A549 (cell line): ENCODE results near the gene NQO1. TPM values are rescaled to one million over a fixed set of nuclear protein-coding genes. Genes with fewer than 3 reads are reported as not detected.

Experiments
- ATAC-seq, 2 experiments: fragments of 200-7000 bp in 1 of 2; fragments of >200 bp in 1 of 2; cut with Nextera tagmentation in 1 of 2; cut with Tn5 transposase in 1 of 2; 3 replicates each; pipeline versions ENCODE4 v1.8.0 to v1.9.1; 2018 to 2020; ENCODE audit warnings: mild to moderate bottlenecking in 1 of 2, moderate library complexity in 1 of 2
- CTCF ChIA-PET: fragments of 300-600 bp; sonication (Branson Sonifier 250); formaldehyde crosslinking; extraction: SDS; loops from one replicate; lab custom pipeline; 2021; ENCODE audit warnings: antibody characterized with exemption, inconsistent platforms; lab: Yijun Ruan, JAX
- POLR2A ChIA-PET: fragments of 350-600 bp; formaldehyde crosslinking; extraction: SDS; loops from one replicate; lab custom pipeline; 2021; ENCODE audit warnings: antibody characterized with exemption, inconsistent platforms; lab: Yijun Ruan, JAX
- DNase-seq, 2 experiments: peaks; one replicate each; pipeline versions ENCODE4 v3.0.0 to v3.0.0-alpha.2; 2011 to 2016; ENCODE audit warnings: low read depth in 1 of 2, low spot score in 1 of 2
- FAIRE-seq: peaks from 2 replicates; lab custom pipeline; 2011; peaks lifted over from hg19 to GRCh38; lab: Jason Lieb, UNC
- H3K27ac ChIP-seq, 2 experiments: fragments of >200 bp; sonication (Bioruptor Twin); formaldehyde crosslinking; 3 replicates each; pipeline ENCODE4 v1.5.1; 2016 to 2017
- H3K4me1 ChIP-seq: fragments of >200 bp; sonication (Bioruptor Twin); formaldehyde crosslinking; 3 replicates; pipeline ENCODE4 v1.6.1; 2016
- H3K4me2 ChIP-seq: fragments of >200 bp; sonication (Bioruptor Twin); formaldehyde crosslinking; 3 replicates; pipeline ENCODE4 v1.6.1; 2016
- H3K4me3 ChIP-seq: fragments of >200 bp; sonication (Bioruptor Twin); formaldehyde crosslinking; 3 replicates; pipeline ENCODE4 v1.5.1; 2016
- H3K9me3 ChIP-seq: fragments of >200 bp; sonication (Bioruptor Twin); formaldehyde crosslinking; 3 replicates; pipeline ENCODE4 v1.6.1; 2016
- CBX8 ChIP-seq: fragments of 200-600 bp; sonication (generic); IDR thresholded peaks from 2 replicates; pipeline ENCODE4 v1.6.1; 2016
- CHD4 ChIP-seq: fragments of 200-600 bp; sonication (generic); IDR thresholded peaks from 2 replicates; pipeline ENCODE4 v1.6.1; 2016; ENCODE audit warnings: antibody characterized with exemption, mild to moderate bottlenecking, borderline replicate concordance
- EHF ChIP-seq: fragments of 250-450 bp; sonication (Bioruptor Pico); IDR thresholded peaks from 2 replicates; pipeline ENCODE4 v1.5.0; 2020; ENCODE audit warnings: mild to moderate bottlenecking
- EHMT2 ChIP-seq: fragments of 200-600 bp; sonication (generic); IDR thresholded peaks from 2 replicates; pipeline ENCODE4 v1.6.1; 2016; ENCODE audit warnings: antibody characterized with exemption, low read depth, mild to moderate bottlenecking, moderate library complexity
- ESRRA ChIP-seq: fragments of 150-350 bp; IDR thresholded peaks from 2 replicates; pipeline ENCODE4 v1.6.1; 2014; ENCODE audit warnings: mild to moderate bottlenecking, low read length, borderline replicate concordance
- FOSB ChIP-seq: fragments of 250-450 bp; sonication (Bioruptor Pico); IDR thresholded peaks from 2 replicates; pipeline ENCODE4 v1.5.0; 2020; ENCODE audit warnings: mild to moderate bottlenecking, moderate library complexity
- FOXS1 ChIP-seq: fragments of 250-450 bp; sonication (Bioruptor Pico); IDR thresholded peaks from 2 replicates; pipeline ENCODE4 v1.5.0; 2020; ENCODE audit warnings: mild to moderate bottlenecking, moderate library complexity
- HDAC2 ChIP-seq: fragments of 200-600 bp; sonication (generic); IDR thresholded peaks from 2 replicates; pipeline ENCODE4 v1.6.1; 2016
- HOXA7 ChIP-seq: fragments of 250-450 bp; sonication (Bioruptor Pico); IDR thresholded peaks from 2 replicates; pipeline ENCODE4 v1.5.0; 2020; ENCODE audit warnings: mild to moderate bottlenecking, moderate library complexity
- KDM1A ChIP-seq: fragments of 200-600 bp; sonication (generic); IDR thresholded peaks from 2 replicates; pipeline ENCODE4 v1.6.1; 2016; ENCODE audit warnings: low read depth, mild to moderate bottlenecking
- MAZ ChIP-seq: fragments of 150-350 bp; IDR thresholded peaks from 2 replicates; pipeline ENCODE4 v1.6.1; 2014; ENCODE audit warnings: antibody characterized with exemption, low read depth, low read length, borderline replicate concordance
- MYC ChIP-seq: IDR thresholded peaks from 2 replicates; pipeline ENCODE4 v1.6.1; 2012; ENCODE audit warnings: mild to moderate bottlenecking, inconsistent platforms, low read length, improper control_type of control experiment, borderline replicate concordance
- NPAS2 ChIP-seq: fragments of 250-450 bp; sonication (Bioruptor Pico); IDR thresholded peaks from 2 replicates; pipeline ENCODE4 v1.8.0; 2022; ENCODE audit warnings: mild to moderate bottlenecking, moderate library complexity, borderline replicate concordance
- POLR2A ChIP-seq: IDR thresholded peaks from 2 replicates; pipeline ENCODE4 v1.6.1; 2012; ENCODE audit warnings: mild to moderate bottlenecking, low read length
- RAD21 ChIP-seq, 2 experiments: fragments of >200 bp in 1 of 2; sonication (Bioruptor Twin) in 1 of 2; formaldehyde crosslinking in 1 of 2; IDR thresholded peaks in 1 of 2; conservative IDR thresholded peaks in 1 of 2; 2 replicates in 1 of 2; 3 replicates in 1 of 2; pipeline ENCODE4 v1.6.1; 2012 to 2018; ENCODE audit warnings: inconsistent platforms in 1 of 2
- ZC3H11A ChIP-seq: fragments of 450-650 bp; IDR thresholded peaks from 2 replicates; pipeline ENCODE4 v1.6.1; 2014; ENCODE audit warnings: antibody characterized with exemption, mild to moderate bottlenecking
- ZSCAN20 ChIP-seq: fragments of 250-450 bp; sonication (Bioruptor Pico); IDR thresholded peaks from 2 replicates; pipeline ENCODE4 v1.8.0; 2022; ENCODE audit warnings: mild to moderate bottlenecking, moderate library complexity
- WGBS: methylation state at CpG from one replicate; pipeline ENCODE4 v1.1.6; 2017; ENCODE audit errors: missing lambda C conversion rate; 5-methylcytosine and 5-hydroxymethylcytosine counted together
- polyA plus RNA-seq, 4 experiments: library from polyadenylated mRNA; depleted of rRNA in 3 of 4; stranded (reverse); fragments of >200 nt; fragmentation: RNase III in 1 of 4; extraction: RNeasy Plus Mini Kit Qiagen cat#74134 plus additional on column Dnase treatment in 1 of 4; gene quantifications; 2 replicates in 3 of 4; 3 replicates in 1 of 4; pipeline ENCODE4 v1.2.3, GENCODE V29; 2011 to 2017
- TF ChIP-seq, protein P1 (sequence below): fragments of 250-450 bp; sonication (Bioruptor Pico); IDR thresholded peaks from 2 replicates; pipeline ENCODE4 v1.5.0; 2021; ENCODE audit warnings: mild to moderate bottlenecking, moderate library complexity, borderline replicate concordance
- TF ChIP-seq, protein P2 (sequence below): fragments of >200 bp; sonication (Bioruptor Twin); formaldehyde crosslinking; IDR thresholded peaks from 3 replicates; pipeline ENCODE4 v1.6.1; 2016
- TF ChIP-seq, protein P3 (sequence below): IDR thresholded peaks from 2 replicates; pipeline ENCODE4 v1.6.1; 2012

Gene NQO1
- polyA plus RNA-seq, 2 of the 4 experiments (the other 2 are of a cell fraction): 1,834 to 2,775 TPM

DNA sequence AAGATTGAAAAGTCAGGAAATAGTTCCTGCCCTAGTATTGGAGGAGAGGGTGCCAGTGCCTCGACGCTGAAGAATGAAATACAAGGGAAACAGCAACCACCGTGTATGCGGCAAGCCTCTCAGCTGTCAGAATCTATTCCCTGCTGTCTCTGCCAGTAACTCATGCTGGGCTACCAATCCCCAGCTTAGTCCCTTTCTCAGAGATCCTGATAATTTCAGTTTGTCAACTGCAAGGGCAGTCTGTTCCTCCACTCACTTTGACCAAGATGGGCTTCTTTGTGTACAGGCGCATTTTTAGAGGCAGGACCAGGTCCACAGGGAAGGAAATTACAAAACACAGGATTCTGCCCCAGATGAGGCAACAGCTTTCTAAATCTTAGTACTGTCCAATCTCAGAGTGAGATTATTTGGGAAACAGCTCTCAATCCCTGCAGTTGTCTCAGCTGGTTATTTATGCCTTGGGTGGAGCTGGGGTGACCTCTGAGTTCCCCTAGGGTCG lies 1.3 kb downstream of the NQO1 start:
- ChIA-PET POLR2A (interaction anchor here (0.6 to 5.3 kb wide), 3 partner anchors 30 to 327 kb away, joined by 3 to 59 read pairs (median 3); partner anchors contain the start of gene NOB1), CTCF (interaction anchor here (0.8 to 18.6 kb wide), 8 partner anchors 8 to 329 kb away, joined by 3 to 160 read pairs (median 6); partner anchors contain the start of gene NOB1)
- FAIRE-seq (no peak), ATAC-seq (no peak), DNase-seq (no peak)
- TF ChIP-seq ESRRA: no peak
- no peak for TF ChIP-seq ZC3H11A
- TF ChIP-seq EHMT2: no peak
- under 1% methylated on average over 6 of the region's 6 CpGs for WGBS
- Histone ChIP-seq H3K4me3 (peak overlapping the region; percentile 77), H3K4me1 (peaks cover 46% of the 10 kb centered on the region), H3K27ac (peak overlapping the region; percentile 95 to 99), H3K9me3 (no peaks in the 10 kb centered on the region), H3K4me2 (peak overlapping the region; percentile 93)

DNA sequence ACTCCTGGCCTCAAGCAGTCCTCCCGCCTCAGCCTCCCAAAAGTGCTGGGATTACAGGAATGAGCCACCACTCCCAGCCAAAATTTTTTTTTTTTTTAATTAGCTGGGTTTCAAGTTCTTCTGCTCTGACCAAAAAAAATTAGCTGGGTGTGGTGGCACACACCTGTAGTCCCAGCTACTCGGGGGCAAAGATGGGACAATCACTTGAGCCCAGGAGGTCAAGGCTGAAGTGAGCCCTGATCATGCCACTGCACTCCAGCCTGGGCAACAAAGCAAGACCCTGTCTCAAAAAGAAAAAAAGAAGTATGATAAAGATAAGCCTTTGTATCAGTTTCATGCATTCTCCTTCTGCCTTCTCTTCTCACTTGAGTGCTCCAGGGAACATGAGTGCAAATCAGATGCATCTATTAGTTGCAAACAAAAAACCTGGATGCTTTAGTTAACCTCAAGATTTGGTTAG lies 1.9 kb downstream of the NQO1 start:
- no peak for DNase-seq

DNA sequence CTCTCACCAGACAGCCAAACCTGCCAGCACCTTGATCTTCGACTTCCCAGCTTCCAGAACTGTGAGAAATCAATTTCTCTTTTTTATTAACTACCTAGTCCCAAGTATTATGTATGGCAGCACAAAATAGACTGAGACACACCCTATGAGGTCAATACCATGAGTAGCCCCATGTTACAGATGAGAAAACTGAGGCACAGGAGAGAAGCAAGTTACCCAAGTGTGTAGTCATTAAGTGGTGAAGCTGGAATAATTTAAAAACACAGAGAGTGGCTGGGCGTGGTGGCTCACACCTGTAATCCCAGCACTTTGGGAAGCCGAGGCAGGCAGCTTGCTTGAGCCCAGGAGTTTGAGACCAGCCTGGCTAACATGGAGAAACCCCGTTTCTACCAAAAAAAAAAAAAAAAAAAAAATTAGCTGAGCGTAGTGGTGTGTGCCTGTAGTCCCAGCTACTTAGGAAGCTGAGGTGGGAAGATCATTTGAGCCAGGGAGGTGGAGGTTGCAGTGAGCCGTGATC lies 4.9 kb downstream of the NQO1 start:
- Histone ChIP-seq H3K27ac (peak overlapping the region; percentile 7 to 95; a peak in 3 of 6 replicates), H3K4me1 (peaks cover 45% of the 10 kb centered on the region), H3K4me2 (peak overlapping the region; percentile 93), H3K9me3 (no peaks in the 10 kb centered on the region), H3K4me3 (peak overlapping the region; percentile 77; the same call in 2 of the 3 replicates)
- ChIA-PET POLR2A (interaction anchor here (0.5 kb wide), 1 partner anchor 197 kb away, joined by 3 read pairs; no protein-coding TSS in a partner anchor), CTCF (interaction anchor here (1.3 to 18.6 kb wide), 3 partner anchors 8 to 34 kb away, joined by 7 to 160 read pairs (median 51); partner anchors contain the start of gene NOB1)
- ATAC-seq (no peak), DNase-seq (no peak), FAIRE-seq (no peak)
- 78% methylated on average over 6 of the region's 6 CpGs for whole genome bisulfite sequencing
- TF ChIP-seq KDM1A (peak; percentile 53; the same call in 1 of the 2 replicates), MAZ (no peak), HDAC2 (peak; percentile 60; the same call in 1 of the 2 replicates), CHD4 (peak; percentile 66; the same call in 1 of the 2 replicates), ESRRA (no peak), RAD21 (conservative IDR thresholded peaks at IDR 0.05 in 1 of 2, IDR thresholded peaks at IDR 0.05 in 1 of 2) (no peak)
- TF ChIP-seq, protein P1, sequence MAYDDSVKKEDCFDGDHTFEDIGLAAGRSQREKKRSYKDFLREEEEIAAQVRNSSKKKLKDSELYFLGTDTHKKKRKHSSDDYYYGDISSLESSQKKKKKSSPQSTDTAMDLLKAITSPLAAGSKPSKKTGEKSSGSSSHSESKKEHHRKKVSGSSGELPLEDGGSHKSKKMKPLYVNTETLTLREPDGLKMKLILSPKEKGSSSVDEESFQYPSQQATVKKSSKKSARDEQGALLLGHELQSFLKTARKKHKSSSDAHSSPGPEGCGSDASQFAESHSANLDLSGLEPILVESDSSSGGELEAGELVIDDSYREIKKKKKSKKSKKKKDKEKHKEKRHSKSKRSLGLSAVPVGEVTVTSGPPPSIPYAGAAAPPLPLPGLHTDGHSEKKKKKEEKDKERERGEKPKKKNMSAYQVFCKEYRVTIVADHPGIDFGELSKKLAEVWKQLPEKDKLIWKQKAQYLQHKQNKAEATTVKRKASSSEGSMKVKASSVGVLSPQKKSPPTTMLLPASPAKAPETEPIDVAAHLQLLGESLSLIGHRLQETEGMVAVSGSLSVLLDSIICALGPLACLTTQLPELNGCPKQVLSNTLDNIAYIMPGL: no peak
- TF ChIP-seq, all 56 proteins: peak for 3

More for the DNA sequence above, 1.9 kb downstream of the NQO1 start:
- CTCF ChIA-PET: interaction anchor here (1.0 to 18.6 kb wide), 7 partner anchors 15 to 329 kb away, joined by 3 to 160 read pairs (median 7); partner anchors contain the start of gene NOB1
- TF ChIP-seq POLR2A: no peak
- no peak for TF ChIP-seq FOXS1 (CRISPR knock-in tag)
- no peak for TF ChIP-seq HOXA7 (CRISPR knock-in tag)
- TF ChIP-seq, protein P2, sequence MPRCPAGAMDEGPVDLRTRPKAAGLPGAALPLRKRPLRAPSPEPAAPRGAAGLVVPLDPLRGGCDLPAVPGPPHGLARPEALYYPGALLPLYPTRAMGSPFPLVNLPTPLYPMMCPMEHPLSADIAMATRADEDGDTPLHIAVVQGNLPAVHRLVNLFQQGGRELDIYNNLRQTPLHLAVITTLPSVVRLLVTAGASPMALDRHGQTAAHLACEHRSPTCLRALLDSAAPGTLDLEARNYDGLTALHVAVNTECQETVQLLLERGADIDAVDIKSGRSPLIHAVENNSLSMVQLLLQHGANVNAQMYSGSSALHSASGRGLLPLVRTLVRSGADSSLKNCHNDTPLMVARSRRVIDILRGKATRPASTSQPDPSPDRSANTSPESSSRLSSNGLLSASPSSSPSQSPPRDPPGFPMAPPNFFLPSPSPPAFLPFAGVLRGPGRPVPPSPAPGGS: no peak
- no peak for TF ChIP-seq EHF (CRISPR knock-in tag)
- no peak for TF ChIP-seq ZSCAN20 (CRISPR knock-in tag)
- no peak for TF ChIP-seq RAD21 (conservative IDR thresholded peaks at IDR 0.05 in 1 of 2, IDR thresholded peaks at IDR 0.05 in 1 of 2)
- no peak for TF ChIP-seq NPAS2 (CRISPR knock-in tag)
- TF ChIP-seq FOSB: no peak
- TF ChIP-seq, protein P3, sequence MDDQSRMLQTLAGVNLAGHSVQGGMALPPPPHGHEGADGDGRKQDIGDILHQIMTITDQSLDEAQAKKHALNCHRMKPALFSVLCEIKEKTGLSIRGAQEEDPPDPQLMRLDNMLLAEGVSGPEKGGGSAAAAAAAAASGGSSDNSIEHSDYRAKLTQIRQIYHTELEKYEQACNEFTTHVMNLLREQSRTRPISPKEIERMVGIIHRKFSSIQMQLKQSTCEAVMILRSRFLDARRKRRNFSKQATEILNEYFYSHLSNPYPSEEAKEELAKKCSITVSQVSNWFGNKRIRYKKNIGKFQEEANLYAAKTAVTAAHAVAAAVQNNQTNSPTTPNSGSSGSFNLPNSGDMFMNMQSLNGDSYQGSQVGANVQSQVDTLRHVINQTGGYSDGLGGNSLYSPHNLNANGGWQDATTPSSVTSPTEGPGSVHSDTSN: no peak
- TF ChIP-seq CBX8: no peak
- TF ChIP-seq MYC: no peak
- Histone ChIP-seq H3K4me2 (peak overlapping the region; percentile 93), H3K4me3 (peak overlapping the region; percentile 77), H3K27ac (peak overlapping the region; percentile 95 to 99), H3K4me1 (peaks cover 52% of the 10 kb centered on the region), H3K9me3 (no peaks in the 10 kb centered on the region)
- POLR2A ChIA-PET: interaction anchor here (0.6 to 5.3 kb wide), 3 partner anchors 30 to 326 kb away, joined by 3 to 59 read pairs (median 3); partner anchors contain the start of gene NOB1
- FAIRE-seq: no peak
- no peak for ATAC-seq
- 14% methylated on average over 2 of the region's 2 CpGs for WGBS
